Neural progenitor cell (in vitro differentiated cells): ENCODE data around the gene CSTF3.

Experiments used
- EZH2 ChIP-seq: fragments of 200-600 bp; sonication (generic); IDR thresholded peaks from 2 replicates; pipeline ENCODE4 v1.6.1; 2017; ENCODE audit warnings: antibody characterized with exemption, mild to moderate bottlenecking, moderate library complexity
- EZH2phosphoT487 ChIP-seq: fragments of 200-600 bp; sonication (generic); IDR thresholded peaks from 2 replicates; pipeline ENCODE4 v1.6.1; 2017; ENCODE audit warnings: antibody characterized with exemption
- TF ChIP-seq, protein P1 (sequence below): fragments of 200-600 bp; sonication (generic); IDR thresholded peaks from 2 replicates; pipeline ENCODE4 v1.5.1; 2017; ENCODE audit warnings: antibody characterized with exemption, mild to moderate bottlenecking

- TF ChIP-seq, protein P1, sequence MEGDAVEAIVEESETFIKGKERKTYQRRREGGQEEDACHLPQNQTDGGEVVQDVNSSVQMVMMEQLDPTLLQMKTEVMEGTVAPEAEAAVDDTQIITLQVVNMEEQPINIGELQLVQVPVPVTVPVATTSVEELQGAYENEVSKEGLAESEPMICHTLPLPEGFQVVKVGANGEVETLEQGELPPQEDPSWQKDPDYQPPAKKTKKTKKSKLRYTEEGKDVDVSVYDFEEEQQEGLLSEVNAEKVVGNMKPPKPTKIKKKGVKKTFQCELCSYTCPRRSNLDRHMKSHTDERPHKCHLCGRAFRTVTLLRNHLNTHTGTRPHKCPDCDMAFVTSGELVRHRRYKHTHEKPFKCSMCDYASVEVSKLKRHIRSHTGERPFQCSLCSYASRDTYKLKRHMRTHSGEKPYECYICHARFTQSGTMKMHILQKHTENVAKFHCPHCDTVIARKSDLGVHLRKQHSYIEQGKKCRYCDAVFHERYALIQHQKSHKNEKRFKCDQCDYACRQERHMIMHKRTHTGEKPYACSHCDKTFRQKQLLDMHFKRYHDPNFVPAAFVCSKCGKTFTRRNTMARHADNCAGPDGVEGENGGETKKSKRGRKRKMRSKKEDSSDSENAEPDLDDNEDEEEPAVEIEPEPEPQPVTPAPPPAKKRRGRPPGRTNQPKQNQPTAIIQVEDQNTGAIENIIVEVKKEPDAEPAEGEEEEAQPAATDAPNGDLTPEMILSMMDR, result no peak
- no peak for TF ChIP-seq EZH2
- no peak for TF ChIP-seq EZH2phosphoT487
Observed at GRCh38 chr11:33171251-33171650, 10.0 kb upstream of the CSTF3 start.
